Mesothelial cell of epicardium (in vitro differentiated cells): ENCODE measurements around the gene DOCK11. TPM values are rescaled to one million over a fixed set of nuclear protein-coding genes. Genes with fewer than 3 reads are reported as not detected.
A peak's percentile ranks its signal among the peaks of the same experiment; 100 is the strongest.

ENCODE experiments used
- DNase-seq, 2 experiments: peaks; one replicate each; pipeline ENCODE4 v3.0.0; 2021; ENCODE audit warnings: low spot score in 2 of 2; ENCODE audit not compliant: unreplicated experiment in 2 of 2
- H3K27ac Mint-ChIP-seq: 2 replicates; pipeline ENCODE4 v1.8.0; 2021; ENCODE audit warnings: mixed read lengths
- H3K27me3 Mint-ChIP-seq: 2 replicates; pipeline ENCODE4 v1.8.0; 2021; ENCODE audit warnings: low read depth, mixed read lengths
- H3K36me3 Mint-ChIP-seq: 2 replicates; pipeline ENCODE4 v1.8.0; 2021; ENCODE audit warnings: mixed read lengths
- H3K4me1 Mint-ChIP-seq: 2 replicates; pipeline ENCODE4 v1.8.0; 2021; ENCODE audit warnings: mixed read lengths
- H3K4me3 Mint-ChIP-seq: 2 replicates; pipeline ENCODE4 v1.8.0; 2021; ENCODE audit warnings: mild to moderate bottlenecking, moderate library complexity, mixed read lengths
- H3K9me3 Mint-ChIP-seq: 2 replicates; pipeline ENCODE4 v1.8.0; 2021; ENCODE audit warnings: mixed read lengths
- total RNA-seq: library from RNA; stranded (reverse); gene quantifications from 3 replicates; pipeline ENCODE4 v1.2.1, GENCODE V29; 2021
- TF ChIP-seq, protein P1 (sequence below): fragments of 200-600 bp; sonication (generic); IDR thresholded peaks from one replicate; pipeline ENCODE4 v1.5.0; 2021; ENCODE audit warnings: antibody characterized with exemption; ENCODE audit not compliant: unreplicated experiment

DOCK11 gene
- total RNA-seq, 1 donor from 2014 or later: 56.7 TPM

DNA sequence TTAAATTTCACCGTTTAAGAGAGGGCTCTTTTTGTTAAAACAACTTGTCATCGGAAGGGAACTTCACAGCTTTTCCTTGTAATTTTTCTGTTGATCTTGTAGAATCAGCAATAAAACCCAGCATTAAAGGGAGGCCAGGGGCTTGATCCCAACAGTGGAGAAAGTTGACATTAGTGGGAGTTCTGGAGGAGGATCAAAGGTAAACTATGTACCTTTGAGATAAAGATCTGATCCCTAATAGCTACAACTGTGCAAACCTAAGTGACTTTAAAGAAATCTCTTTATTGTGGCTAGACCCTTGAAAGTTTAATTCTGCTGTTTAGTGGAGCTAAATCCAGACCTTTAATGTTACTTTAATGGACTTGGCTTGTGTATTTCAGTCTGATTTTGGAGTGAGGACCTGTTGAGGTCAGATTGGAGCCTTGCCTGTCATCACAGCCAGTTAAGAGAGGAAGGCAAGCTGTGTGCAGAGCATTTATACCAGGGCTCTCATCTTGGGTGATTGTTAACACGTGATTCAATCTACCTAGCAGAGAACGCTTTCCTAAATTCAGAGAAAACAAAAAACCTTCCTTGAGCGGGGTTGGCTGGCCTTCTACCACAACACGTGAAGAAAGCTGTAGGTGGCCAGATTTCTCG lies 1.7 kb downstream of the DOCK11 start:
- TF ChIP-seq, protein P1, sequence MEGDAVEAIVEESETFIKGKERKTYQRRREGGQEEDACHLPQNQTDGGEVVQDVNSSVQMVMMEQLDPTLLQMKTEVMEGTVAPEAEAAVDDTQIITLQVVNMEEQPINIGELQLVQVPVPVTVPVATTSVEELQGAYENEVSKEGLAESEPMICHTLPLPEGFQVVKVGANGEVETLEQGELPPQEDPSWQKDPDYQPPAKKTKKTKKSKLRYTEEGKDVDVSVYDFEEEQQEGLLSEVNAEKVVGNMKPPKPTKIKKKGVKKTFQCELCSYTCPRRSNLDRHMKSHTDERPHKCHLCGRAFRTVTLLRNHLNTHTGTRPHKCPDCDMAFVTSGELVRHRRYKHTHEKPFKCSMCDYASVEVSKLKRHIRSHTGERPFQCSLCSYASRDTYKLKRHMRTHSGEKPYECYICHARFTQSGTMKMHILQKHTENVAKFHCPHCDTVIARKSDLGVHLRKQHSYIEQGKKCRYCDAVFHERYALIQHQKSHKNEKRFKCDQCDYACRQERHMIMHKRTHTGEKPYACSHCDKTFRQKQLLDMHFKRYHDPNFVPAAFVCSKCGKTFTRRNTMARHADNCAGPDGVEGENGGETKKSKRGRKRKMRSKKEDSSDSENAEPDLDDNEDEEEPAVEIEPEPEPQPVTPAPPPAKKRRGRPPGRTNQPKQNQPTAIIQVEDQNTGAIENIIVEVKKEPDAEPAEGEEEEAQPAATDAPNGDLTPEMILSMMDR: no peak
- no peak for DNase-seq
- H3K9me3 Mint-ChIP-seq: peaks cover 16% of the 10 kb centered on the region
- peaks cover 2% of the 10 kb centered on the region for H3K36me3 Mint-ChIP-seq
- H3K4me1 Mint-ChIP-seq: peaks cover 28% of the 10 kb centered on the region
- peak overlapping the region; percentile 75 for H3K27ac Mint-ChIP-seq
- no peaks in the 10 kb centered on the region for H3K27me3 Mint-ChIP-seq
- H3K4me3 Mint-ChIP-seq: peak overlapping the region; percentile 89

DNA sequence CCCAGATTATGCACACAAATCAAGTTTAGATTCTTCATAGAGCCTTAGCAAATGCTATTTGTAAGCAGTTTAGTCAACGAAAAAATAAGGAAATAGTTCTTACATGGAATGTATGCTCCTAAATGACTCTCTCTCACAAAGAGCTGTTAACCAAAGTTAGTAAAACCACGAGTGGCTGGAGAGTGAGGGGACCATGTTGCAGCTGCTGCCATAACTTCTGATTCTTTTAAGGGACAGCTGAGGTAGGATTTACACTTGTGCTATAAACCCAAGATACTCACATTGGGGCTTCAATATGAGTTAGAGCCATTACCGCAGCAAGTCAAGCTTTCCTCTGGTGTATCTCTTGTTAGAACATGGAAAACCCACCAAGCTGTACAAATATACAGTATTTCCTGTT lies 2.7 kb downstream of the DOCK11 start:
- TF ChIP-seq, protein P1: no peak
- Mint-ChIP-seq H3K36me3 (peaks cover 7% of the 10 kb centered on the region), H3K27me3 (no peaks in the 10 kb centered on the region), H3K4me3 (peak overlapping the region; percentile 10), H3K27ac (no peak overlapping the region), H3K9me3 (peaks cover 14% of the 10 kb centered on the region), H3K4me1 (peaks cover 36% of the 10 kb centered on the region)
- no peak for DNase-seq

DNA sequence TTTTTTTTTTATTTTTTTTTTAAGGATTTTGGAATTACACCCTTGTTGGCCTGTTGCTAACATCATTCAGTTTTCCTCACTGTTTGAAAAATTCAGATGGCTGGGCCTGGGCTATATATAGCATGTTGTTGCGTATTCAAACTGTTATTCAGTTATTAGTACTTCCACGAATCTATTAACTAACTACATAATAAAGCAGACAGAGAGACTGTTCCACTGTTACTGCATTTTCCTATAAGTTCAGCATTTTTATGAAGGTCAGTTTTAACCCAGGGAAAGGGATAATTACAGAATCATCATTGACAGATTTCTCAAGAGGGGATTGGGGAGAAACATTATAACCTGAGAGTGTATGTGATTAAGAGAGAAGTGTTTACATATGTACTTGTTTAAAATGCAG lies 3.1 kb downstream of the DOCK11 start:
- Mint-ChIP-seq H3K36me3 (peaks cover 7% of the 10 kb centered on the region), H3K4me1 (peaks cover 38% of the 10 kb centered on the region), H3K27ac (no peak overlapping the region), H3K27me3 (no peaks in the 10 kb centered on the region), H3K4me3 (peak overlapping the region; percentile 47), H3K9me3 (peaks cover 13% of the 10 kb centered on the region)
- no peak for DNase-seq
- TF ChIP-seq, protein P1: no peak

DNA sequence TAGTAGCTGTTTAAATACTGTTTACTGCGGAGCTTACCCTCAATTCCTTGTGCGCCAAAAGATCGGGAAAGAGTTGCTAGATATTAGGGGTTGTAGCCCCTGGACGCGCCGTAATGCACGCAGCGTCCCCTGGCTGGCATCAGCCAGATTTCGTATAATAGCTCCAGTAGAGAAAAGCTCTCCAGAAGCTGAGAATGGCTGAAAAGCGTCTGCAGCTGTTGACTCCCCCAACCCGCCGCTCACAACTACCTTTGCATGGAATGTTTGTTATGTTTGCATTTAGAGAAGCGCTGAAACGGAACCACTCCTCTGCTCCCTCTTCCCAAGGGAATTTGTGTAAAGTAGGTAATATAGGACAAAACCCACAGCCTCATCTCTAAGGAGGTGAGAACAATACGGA lies 3.7 kb downstream of the DOCK11 start:
- no peak for DNase-seq
- Mint-ChIP-seq H3K27me3 (no peaks in the 10 kb centered on the region), H3K4me1 (peaks cover 38% of the 10 kb centered on the region), H3K36me3 (peaks cover 7% of the 10 kb centered on the region), H3K27ac (peak overlapping the region; percentile 66), H3K4me3 (peak overlapping the region; percentile 47), H3K9me3 (peaks cover 16% of the 10 kb centered on the region)
- TF ChIP-seq, protein P1: no peak

DNA sequence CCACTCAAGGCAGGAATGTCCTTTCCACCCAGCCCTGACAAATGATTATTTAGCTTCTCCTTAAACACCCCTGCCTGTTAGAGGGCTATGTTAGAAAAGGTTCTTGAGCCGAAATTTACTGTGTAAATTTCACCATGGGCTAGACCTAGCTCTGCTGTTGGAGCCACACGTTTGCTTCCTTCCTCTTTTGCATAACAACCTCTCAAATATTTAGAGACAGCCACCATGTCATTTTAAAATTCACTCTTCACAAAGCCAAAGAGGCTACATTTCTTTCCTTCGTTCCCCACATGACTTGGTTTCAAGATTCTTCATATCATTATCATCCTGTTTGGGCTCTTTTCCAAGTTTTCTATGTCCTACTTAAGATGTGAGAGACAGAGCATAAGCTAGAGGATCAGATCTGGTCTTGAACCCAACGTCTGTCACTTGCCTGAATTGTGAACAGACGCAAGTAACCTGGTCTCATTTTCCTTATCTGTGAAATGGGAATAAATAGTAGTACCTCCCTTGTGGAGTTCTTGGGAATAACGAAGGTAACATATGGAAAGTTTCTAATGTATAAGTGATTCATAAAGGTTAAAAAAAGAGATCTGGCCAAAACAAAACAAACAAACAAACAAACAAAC lies 6.7 kb downstream of the DOCK11 start:
- H3K4me3 Mint-ChIP-seq: no peak overlapping the region
- peaks cover 35% of the 10 kb centered on the region for H3K4me1 Mint-ChIP-seq
- peaks cover 22% of the 10 kb centered on the region for H3K9me3 Mint-ChIP-seq
- peak overlapping the region; percentile 34 for H3K27ac Mint-ChIP-seq
- H3K36me3 Mint-ChIP-seq: peaks cover 9% of the 10 kb centered on the region
- H3K27me3 Mint-ChIP-seq: no peaks in the 10 kb centered on the region
- TF ChIP-seq, protein P1: no peak
- no peak for DNase-seq
